ENCODE results near the gene SPDYE4. TPM values are rescaled to one million over a fixed set of nuclear protein-coding genes. Genes with fewer than 3 reads are reported as not detected.

The SPDYE4 gene
- total and polyA plus RNA-seq, 2 experiments from 2014 or later: not detected

DNA sequence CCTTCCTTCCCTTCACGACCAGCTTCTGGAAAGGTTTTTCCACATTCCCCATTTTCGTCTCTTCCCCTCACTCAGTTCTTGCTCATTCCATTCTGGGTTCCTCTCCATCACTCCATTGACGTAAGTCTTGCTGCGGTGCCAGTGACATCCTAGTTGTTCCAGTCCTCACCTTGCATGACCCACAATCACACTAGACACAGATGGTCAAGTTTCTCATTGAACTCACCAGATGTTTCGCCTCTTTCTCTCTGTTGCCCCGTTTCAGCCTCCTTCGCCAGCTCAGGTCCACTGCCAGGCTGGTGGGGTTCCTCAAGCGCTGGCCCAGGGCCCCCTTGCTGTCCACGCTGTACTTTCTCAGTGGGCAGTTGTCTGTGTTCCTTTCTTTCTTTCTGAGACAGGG lies 57.1 kb downstream of the SPDYE4 start:
- Histone ChIP-seq H4K20me1 (replicated peaks; ENCODE audit: insufficient read depth) (no peaks in the 10 kb centered on the region), H3K36me3 (ENCODE audit: insufficient read depth) (no peaks in the 10 kb centered on the region), H2AFZ (no peak overlapping the region), H3K4me1 (ENCODE audit: insufficient read depth) (peaks cover 17% of the 10 kb centered on the region), H3K27ac (ENCODE audit: low read depth) (no peak overlapping the region), H3K9me2 (ENCODE audit: insufficient read depth) (no peaks in the 10 kb centered on the region), H3K79me2 (replicated peaks; ENCODE audit: insufficient read depth) (no peaks in the 10 kb centered on the region), H3K4me3 (no peak overlapping the region), H3K4me2 (no peak overlapping the region), H3F3A (replicated peaks; ENCODE audit: low read depth) (peaks cover 5% of the 10 kb centered on the region; the same call in 1 of the 2 replicates), H3K27me3 (ENCODE audit: insufficient read depth) (no peaks in the 10 kb centered on the region)
- Mint-ChIP-seq H3K27me3 (ENCODE audit: insufficient read depth, low read depth, poor library complexity) (peaks cover 7% of the 10 kb centered on the region), H3K4me1 (peaks cover 23% of the 10 kb centered on the region), H3K9me3 (peaks cover 12% of the 10 kb centered on the region; the same call in 2 of the 3 replicates), H3K36me3 (ENCODE audit: low read depth) (peaks cover 3% of the 10 kb centered on the region; the same call in 1 of the 3 replicates), H3K27ac (no peak overlapping the region), H3K4me3 (no peak overlapping the region)
- TF ChIP-seq NANOG (IDR thresholded peaks at IDR 0.05; ENCODE audit: borderline replicate concordance) (no peak), STAT1 (IDR thresholded peaks at IDR 0.05; ENCODE audit: unreplicated experiment) (no peak), ZNF114 (CRISPR knock-in tag; IDR thresholded peaks at IDR 0.05) (no peak), CREB1 (CRISPR knock-in tag; IDR thresholded peaks at IDR 0.05; ENCODE audit: low read depth) (no peak), EZH2phosphoT487 (IDR thresholded peaks at IDR 0.05; ENCODE audit: unreplicated experiment) (no peak), ZNF331 (CRISPR knock-in tag; IDR thresholded peaks at IDR 0.05; ENCODE audit: low read depth) (no peak), POLR2AphosphoS5 (IDR thresholded peaks at IDR 0.05; ENCODE audit: low read depth) (no peak), JUNB (IDR thresholded peaks at IDR 0.05; ENCODE audit: unreplicated experiment) (no peak)
- TF ChIP-seq, protein P1, sequence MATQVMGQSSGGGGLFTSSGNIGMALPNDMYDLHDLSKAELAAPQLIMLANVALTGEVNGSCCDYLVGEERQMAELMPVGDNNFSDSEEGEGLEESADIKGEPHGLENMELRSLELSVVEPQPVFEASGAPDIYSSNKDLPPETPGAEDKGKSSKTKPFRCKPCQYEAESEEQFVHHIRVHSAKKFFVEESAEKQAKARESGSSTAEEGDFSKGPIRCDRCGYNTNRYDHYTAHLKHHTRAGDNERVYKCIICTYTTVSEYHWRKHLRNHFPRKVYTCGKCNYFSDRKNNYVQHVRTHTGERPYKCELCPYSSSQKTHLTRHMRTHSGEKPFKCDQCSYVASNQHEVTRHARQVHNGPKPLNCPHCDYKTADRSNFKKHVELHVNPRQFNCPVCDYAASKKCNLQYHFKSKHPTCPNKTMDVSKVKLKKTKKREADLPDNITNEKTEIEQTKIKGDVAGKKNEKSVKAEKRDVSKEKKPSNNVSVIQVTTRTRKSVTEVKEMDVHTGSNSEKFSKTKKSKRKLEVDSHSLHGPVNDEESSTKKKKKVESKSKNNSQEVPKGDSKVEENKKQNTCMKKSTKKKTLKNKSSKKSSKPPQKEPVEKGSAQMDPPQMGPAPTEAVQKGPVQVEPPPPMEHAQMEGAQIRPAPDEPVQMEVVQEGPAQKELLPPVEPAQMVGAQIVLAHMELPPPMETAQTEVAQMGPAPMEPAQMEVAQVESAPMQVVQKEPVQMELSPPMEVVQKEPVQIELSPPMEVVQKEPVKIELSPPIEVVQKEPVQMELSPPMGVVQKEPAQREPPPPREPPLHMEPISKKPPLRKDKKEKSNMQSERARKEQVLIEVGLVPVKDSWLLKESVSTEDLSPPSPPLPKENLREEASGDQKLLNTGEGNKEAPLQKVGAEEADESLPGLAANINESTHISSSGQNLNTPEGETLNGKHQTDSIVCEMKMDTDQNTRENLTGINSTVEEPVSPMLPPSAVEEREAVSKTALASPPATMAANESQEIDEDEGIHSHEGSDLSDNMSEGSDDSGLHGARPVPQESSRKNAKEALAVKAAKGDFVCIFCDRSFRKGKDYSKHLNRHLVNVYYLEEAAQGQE (IDR thresholded peaks at IDR 0.05; ENCODE audit: unreplicated experiment): no peak
- TF ChIP-seq, protein P2, sequence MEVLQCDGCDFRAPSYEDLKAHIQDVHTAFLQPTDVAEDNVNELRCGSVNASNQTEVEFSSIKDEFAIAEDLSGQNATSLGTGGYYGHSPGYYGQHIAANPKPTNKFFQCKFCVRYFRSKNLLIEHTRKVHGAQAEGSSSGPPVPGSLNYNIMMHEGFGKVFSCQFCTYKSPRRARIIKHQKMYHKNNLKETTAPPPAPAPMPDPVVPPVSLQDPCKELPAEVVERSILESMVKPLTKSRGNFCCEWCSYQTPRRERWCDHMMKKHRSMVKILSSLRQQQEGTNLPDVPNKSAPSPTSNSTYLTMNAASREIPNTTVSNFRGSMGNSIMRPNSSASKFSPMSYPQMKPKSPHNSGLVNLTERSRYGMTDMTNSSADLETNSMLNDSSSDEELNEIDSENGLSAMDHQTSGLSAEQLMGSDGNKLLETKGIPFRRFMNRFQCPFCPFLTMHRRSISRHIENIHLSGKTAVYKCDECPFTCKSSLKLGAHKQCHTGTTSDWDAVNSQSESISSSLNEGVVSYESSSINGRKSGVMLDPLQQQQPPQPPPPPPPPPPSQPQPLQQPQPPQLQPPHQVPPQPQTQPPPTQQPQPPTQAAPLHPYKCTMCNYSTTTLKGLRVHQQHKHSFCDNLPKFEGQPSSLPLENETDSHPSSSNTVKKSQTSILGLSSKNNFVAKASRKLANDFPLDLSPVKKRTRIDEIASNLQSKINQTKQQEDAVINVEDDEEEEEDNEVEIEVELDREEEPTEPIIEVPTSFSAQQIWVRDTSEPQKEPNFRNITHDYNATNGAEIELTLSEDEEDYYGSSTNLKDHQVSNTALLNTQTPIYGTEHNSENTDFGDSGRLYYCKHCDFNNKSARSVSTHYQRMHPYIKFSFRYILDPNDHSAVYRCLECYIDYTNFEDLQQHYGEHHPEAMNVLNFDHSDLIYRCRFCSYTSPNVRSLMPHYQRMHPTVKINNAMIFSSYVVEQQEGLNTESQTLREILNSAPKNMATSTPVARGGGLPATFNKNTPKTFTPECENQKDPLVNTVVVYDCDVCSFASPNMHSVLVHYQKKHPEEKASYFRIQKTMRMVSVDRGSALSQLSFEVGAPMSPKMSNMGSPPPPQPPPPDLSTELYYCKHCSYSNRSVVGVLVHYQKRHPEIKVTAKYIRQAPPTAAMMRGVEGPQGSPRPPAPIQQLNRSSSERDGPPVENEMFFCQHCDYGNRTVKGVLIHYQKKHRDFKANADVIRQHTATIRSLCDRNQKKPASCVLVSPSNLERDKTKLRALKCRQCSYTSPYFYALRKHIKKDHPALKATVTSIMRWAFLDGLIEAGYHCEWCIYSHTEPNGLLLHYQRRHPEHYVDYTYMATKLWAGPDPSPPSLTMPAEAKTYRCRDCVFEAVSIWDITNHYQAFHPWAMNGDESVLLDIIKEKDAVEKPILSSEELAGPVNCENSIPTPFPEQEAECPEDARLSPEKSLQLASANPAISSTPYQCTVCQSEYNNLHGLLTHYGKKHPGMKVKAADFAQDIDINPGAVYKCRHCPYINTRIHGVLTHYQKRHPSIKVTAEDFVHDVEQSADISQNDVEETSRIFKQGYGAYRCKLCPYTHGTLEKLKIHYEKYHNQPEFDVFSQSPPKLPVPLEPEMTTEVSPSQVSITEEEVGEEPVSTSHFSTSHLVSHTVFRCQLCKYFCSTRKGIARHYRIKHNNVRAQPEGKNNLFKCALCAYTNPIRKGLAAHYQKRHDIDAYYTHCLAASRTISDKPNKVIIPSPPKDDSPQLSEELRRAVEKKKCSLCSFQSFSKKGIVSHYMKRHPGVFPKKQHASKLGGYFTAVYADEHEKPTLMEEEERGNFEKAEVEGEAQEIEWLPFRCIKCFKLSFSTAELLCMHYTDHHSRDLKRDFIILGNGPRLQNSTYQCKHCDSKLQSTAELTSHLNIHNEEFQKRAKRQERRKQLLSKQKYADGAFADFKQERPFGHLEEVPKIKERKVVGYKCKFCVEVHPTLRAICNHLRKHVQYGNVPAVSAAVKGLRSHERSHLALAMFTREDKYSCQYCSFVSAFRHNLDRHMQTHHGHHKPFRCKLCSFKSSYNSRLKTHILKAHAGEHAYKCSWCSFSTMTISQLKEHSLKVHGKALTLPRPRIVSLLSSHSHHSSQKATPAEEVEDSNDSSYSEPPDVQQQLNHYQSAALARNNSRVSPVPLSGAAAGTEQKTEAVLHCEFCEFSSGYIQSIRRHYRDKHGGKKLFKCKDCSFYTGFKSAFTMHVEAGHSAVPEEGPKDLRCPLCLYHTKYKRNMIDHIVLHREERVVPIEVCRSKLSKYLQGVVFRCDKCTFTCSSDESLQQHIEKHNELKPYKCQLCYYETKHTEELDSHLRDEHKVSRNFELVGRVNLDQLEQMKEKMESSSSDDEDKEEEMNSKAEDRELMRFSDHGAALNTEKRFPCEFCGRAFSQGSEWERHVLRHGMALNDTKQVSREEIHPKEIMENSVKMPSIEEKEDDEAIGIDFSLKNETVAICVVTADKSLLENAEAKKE (CRISPR knock-in tag; IDR thresholded peaks at IDR 0.05): no peak
- TF ChIP-seq, protein P3, sequence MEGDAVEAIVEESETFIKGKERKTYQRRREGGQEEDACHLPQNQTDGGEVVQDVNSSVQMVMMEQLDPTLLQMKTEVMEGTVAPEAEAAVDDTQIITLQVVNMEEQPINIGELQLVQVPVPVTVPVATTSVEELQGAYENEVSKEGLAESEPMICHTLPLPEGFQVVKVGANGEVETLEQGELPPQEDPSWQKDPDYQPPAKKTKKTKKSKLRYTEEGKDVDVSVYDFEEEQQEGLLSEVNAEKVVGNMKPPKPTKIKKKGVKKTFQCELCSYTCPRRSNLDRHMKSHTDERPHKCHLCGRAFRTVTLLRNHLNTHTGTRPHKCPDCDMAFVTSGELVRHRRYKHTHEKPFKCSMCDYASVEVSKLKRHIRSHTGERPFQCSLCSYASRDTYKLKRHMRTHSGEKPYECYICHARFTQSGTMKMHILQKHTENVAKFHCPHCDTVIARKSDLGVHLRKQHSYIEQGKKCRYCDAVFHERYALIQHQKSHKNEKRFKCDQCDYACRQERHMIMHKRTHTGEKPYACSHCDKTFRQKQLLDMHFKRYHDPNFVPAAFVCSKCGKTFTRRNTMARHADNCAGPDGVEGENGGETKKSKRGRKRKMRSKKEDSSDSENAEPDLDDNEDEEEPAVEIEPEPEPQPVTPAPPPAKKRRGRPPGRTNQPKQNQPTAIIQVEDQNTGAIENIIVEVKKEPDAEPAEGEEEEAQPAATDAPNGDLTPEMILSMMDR (conservative IDR thresholded peaks at IDR 0.05; ENCODE audit: low read depth in 2 of 2): no peak
- DNase-seq (ENCODE audit: low spot score) (no peak), ATAC-seq (no peak)
